Thyroid gland (tissue), 4 donors: Measurements from ENCODE around the gene WNT4.

Source experiments
- CTCF ChIP-seq, 6 experiments: fragments of 200-600 bp in 3 of 6; fragments of 450-650 bp in 3 of 6; sonication (generic) in 3 of 6; IDR thresholded peaks; one replicate each; pipeline ENCODE4 v1.5.1; 2016 to 2019; ENCODE audit warnings: antibody characterized with exemption in 6 of 6, mild to moderate bottlenecking in 2 of 6, inconsistent platforms in 1 of 6, moderate library complexity in 1 of 6
- POLR2A ChIP-seq, 2 donors: fragments of 450-650 bp; IDR thresholded peaks; one replicate each; pipeline ENCODE4 v1.6.1; 2017; ENCODE audit warnings: antibody characterized with exemption in 2 of 2, mild to moderate bottlenecking in 2 of 2, moderate library complexity in 1 of 2

GRCh38 chr1:22131875-22132486 lies 10.9 kb downstream of the WNT4 start:
- TF ChIP-seq CTCF (IDR thresholded peaks at IDR 0.05) (peak; percentile 59 to 88 (median 80)), POLR2A (IDR thresholded peaks at IDR 0.05) (no peak)
